HG02852 (cell line): ENCODE measurements around the gene BICD2.
"Not testable (repeated sequence)": the region's sequence is repeated elsewhere in the genome, so short reads cannot be mapped to it uniquely, and the experiment has no call there.

ENCODE experiments used
- ATAC-seq: cut with Tn5 transposase; IDR thresholded peaks from one replicate; pipeline ENCODE4 v1.9.1; 2021; ENCODE audit warnings: mild to moderate bottlenecking, moderate library complexity; ENCODE audit not compliant: unreplicated experiment

BICD2 gene

DNA sequence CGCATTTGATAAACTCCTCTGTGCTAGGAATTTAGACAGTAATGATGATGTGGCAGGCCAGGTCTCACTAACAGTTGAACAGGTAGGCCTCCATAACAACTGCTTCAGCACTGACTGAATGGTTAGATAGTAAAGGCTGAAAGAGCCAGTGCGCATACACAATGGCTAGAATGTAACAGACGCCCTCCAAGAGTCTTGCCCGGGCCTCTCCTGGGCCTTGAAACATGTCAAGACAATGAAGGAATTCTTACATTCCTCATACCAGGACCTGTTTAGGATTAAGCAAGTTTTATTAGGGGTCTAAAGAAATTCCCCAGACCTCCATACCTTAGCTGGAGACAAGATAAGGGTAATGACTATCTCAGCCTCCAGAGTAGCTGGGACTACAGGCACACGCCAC is 6.7 kb upstream of the BICD2 start:
- ATAC-seq, result no peak

- no peak for ATAC-seq
Observed at GRCh38 chr9:92770360-92770995, 5.8 kb upstream of the BICD2 start.

- ATAC-seq, result no peak
Observed at GRCh38 chr9:92769990-92770359, 5.3 kb upstream of the BICD2 start.

DNA sequence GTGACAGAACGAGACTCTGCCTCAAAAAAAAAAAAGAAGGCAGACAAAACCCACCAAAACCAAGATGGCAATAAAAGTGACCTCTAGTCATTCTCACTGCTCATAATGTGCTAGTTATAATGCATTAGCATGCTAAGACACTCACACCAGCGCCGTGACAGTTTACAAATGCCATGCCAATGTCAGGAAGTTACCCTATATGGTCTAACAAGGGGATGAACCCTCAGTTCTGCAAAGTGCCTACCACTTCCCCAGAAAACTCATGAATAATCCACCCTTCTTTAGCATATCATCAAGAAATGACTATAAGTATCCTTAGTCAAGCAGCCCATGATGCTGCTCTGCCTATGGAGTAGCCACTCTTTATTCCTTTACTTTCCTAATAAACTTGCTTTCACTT is 4.7 kb upstream of the BICD2 start:
- ATAC-seq, result no peak

- ATAC-seq, result not testable (repeated sequence)
Observed at GRCh38 chr9:92768816-92769215, 4.2 kb upstream of the BICD2 start.

- ATAC-seq, result no peak
Observed at GRCh38 chr9:92767066-92768054, 2.7 kb upstream of the BICD2 start.

- ATAC-seq, result peak; percentile 59
Observed at GRCh38 chr9:92764988-92765936, 629 bp upstream of the BICD2 start.

GRCh38 chr9:92763721-92764380 is 782 bp downstream of the BICD2 start:
- no peak for ATAC-seq

DNA sequence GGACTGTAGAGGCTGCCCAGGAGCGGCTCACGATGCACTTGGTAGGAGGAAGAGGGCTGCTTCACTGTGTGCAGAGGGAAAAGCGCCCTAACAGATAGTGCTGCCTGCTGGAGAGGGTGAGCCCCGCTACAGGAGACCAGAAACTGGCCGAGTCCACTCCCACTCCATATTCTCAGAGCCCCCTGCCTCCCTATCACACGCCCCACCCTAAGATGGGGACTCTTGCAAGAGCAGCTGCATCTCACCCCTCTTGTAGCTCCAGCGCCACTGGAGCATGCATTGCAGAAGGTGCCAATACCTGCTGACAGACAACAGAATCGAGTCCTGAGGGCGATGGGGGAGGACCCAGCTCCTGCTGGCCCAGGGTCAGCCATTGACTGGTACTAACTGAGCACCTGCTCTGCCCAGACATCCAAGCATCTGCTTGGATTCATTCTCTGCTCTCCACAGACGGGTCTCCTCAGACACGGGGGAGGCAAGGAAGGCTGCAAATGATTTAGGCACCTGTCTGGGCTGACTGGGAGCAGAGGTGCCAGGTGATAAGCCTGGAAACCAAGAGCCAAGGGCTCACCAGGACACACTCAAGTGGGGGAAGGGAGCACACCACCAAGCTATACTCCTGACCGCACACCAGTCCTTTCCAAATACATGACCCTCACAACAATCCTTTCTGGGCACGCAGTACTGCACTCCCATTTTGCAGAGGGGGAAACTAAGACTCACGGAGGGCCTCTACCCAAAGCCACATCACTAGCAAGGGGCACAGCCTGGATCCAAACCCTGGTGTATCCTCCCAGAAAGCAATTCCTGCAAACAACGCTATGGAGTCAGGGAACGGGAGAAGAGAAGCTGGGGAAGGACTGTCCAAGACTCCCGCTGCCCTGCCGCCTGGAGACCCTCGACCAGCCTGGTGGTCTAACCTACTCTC is 1.6 kb downstream of the BICD2 start:
- ATAC-seq, result no peak

DNA sequence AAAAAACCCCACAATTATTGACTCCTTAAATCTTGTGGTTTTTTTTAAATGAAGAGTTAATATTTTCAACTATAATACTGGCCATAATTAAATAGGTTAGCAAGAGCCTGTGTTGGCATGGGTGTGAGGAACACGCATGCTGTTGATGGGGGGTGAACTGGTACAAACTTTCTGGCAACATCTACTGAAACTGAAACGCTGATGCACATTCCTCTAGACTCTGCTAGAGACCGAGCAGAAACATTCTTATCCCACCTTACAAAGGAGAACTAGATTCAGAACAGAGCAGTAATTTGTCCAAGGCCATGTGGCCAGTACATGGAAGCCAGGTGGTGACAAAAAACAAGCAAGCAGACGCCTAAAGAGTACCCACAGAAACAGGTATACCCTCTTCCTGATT is 2.4 kb downstream of the BICD2 start:
- ATAC-seq, result no peak

- no peak for ATAC-seq
Observed at GRCh38 chr9:92761686-92762085, 2.9 kb downstream of the BICD2 start.

- ATAC-seq, result no peak
Observed at GRCh38 chr9:92760494-92760893, 4.1 kb downstream of the BICD2 start.

GRCh38 chr9:92760070-92760469 is 4.6 kb downstream of the BICD2 start:
- no peak for ATAC-seq

GRCh38 chr9:92759446-92759845 is 5.2 kb downstream of the BICD2 start:
- no peak for ATAC-seq

DNA sequence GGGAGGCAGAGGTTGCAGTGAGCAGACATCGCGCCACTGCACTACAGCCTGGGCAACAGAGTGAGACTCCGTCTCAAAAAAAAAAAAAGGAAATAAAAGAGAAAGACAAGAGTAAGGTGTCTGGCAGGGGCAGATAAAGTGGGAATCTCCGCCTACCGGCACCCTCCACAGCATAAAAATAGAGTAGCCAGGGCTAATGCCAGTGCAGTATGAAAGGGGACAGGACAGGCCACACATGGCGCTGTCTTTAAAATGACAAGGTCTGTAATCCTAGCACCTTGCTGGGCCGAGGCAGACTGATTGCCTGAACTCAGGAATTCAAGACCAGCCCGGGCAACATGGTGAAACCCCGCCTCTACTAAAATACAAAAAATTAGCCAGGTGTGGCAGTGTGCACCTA is 7.8 kb downstream of the BICD2 start:
- ATAC-seq, result no peak

DNA sequence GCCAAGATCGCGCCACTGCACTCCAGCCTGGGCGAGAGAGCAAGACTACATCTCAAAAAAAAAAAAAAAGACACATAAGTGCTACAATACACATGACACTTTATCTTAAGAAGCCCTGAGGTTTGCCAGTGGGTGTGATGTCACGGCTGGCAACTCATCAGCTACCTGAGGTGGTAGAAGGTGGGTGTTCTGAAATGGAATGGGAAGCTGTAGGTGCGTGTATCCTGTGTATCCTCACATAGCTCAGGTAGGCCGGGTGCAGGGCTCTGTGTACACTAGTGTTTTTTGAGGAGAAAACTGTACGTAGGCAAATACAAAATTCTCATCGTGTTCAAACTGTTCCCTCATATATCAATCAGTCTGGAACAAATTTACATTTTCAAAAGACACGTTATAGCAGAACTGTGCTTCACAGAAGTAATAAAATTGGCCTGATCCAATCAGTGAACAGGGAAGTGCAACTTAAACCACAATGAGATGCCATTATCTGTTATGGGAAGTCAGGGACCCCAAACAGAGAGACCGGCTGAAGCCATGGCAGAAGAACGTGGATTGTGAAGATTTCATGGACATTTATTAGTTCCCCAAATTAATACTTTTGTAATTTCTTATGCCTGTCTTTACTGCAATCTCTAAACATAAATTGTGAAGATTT is 10.4 kb downstream of the BICD2 start:
- ATAC-seq, result no peak

DNA sequence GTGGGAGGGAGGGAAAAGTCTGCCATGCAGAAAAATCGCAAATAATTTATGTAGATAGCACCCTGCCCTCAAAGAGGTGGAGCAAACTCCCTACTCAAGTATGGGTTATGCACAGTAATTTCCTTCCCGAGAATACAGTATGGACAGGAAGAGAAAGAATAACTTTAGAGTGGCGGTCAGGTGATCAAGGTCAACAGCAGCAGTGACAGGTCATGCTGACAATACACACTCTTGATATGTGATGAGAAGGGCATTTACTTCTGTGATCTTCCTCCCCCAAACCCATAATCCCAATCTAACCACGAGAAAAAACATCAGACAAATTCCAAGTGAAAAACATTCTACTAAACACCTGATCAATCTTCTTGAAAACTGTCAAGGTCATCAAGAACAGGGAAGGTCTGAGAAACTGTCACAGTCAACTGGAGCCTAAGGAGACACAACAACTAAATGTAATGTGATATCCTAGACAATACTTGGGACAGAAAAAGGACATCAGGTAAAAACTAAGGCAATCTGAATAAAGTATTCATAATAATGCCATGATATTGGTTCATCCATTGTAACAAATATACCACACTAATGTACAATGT is 11.7 kb downstream of the BICD2 start:
- ATAC-seq, result no peak

GRCh38 chr9:92749934-92750315 is 14.7 kb downstream of the BICD2 start:
- ATAC-seq, result no peak
